ENCODE data around the gene TNNT3. TPM values are rescaled to one million over a fixed set of nuclear protein-coding genes. Genes with fewer than 3 reads are reported as not detected.

The TNNT3 gene
- total RNA-seq: 0.51 to 1.3 TPM in 2 of 3 replicates, not detected in the other
- long read RNA-seq: 0 reads

- Mint-ChIP-seq H3K4me3 (ENCODE audit: unreplicated experiment) (no peak within 1 kb of the TSS), H3K9me3 (ENCODE audit: low read depth) (no peaks in the 10 kb centered on the region), H3K27me3 (ENCODE audit: low read depth) (peaks cover under 1% of the 10 kb centered on the region), H3K4me1 (ENCODE audit: low read depth) (peaks cover 2% of the 10 kb centered on the region), H3K36me3 (ENCODE audit: low read depth) (peaks cover 2% of the 10 kb centered on the region), H3K27ac (ENCODE audit: unreplicated experiment) (no peak within 1 kb of the TSS)
- TF ChIP-seq CTCF (IDR thresholded peaks at IDR 0.05): peak; percentile 44
- peak; percentile 84 for DNase-seq (ENCODE audit: low spot score)
Observed at GRCh38 chr11:1919391-1920127, at the start of gene TNNT3. Gene TNNT3, plus strand, starts transcription at chr11:1919703. Its CDS starts 3,172 bp downstream, at chr11:1922875.

GRCh38 chr11:1870326-1870696, 49.2 kb upstream of the TNNT3 start:
- no peaks in the 10 kb centered on the region for H3K27me3 Mint-ChIP-seq (ENCODE audit: low read depth)
- no peak for DNase-seq (ENCODE audit: low spot score)
- H3K27ac Mint-ChIP-seq (ENCODE audit: unreplicated experiment): no peak overlapping the region
- H3K9me3 Mint-ChIP-seq (ENCODE audit: low read depth): no peaks in the 10 kb centered on the region
- no peak overlapping the region for H3K4me3 Mint-ChIP-seq (ENCODE audit: unreplicated experiment)
- H3K36me3 Mint-ChIP-seq (ENCODE audit: low read depth): no peaks in the 10 kb centered on the region
- TF ChIP-seq CTCF (IDR thresholded peaks at IDR 0.05): no peak
- peaks cover 42% of the 10 kb centered on the region for H3K4me1 Mint-ChIP-seq (ENCODE audit: low read depth)

- Mint-ChIP-seq H3K4me1 (ENCODE audit: low read depth) (peaks cover 41% of the 10 kb centered on the region), H3K9me3 (ENCODE audit: low read depth) (no peaks in the 10 kb centered on the region), H3K4me3 (ENCODE audit: unreplicated experiment) (no peak overlapping the region), H3K27me3 (ENCODE audit: low read depth) (no peaks in the 10 kb centered on the region), H3K36me3 (ENCODE audit: low read depth) (no peaks in the 10 kb centered on the region), H3K27ac (ENCODE audit: unreplicated experiment) (no peak overlapping the region)
- TF ChIP-seq CTCF (IDR thresholded peaks at IDR 0.05): no peak
- DNase-seq (ENCODE audit: low spot score): no peak
Observed at GRCh38 chr11:1870721-1871466, 48.6 kb upstream of the TNNT3 start.

- TF ChIP-seq CTCF (IDR thresholded peaks at IDR 0.05): no peak
- no peaks in the 10 kb centered on the region for H3K27me3 Mint-ChIP-seq (ENCODE audit: low read depth)
- H3K27ac Mint-ChIP-seq (ENCODE audit: unreplicated experiment): no peak overlapping the region
- H3K4me1 Mint-ChIP-seq (ENCODE audit: low read depth): peaks cover 48% of the 10 kb centered on the region
- H3K9me3 Mint-ChIP-seq (ENCODE audit: low read depth): no peaks in the 10 kb centered on the region
- no peak overlapping the region for H3K4me3 Mint-ChIP-seq (ENCODE audit: unreplicated experiment)
- H3K36me3 Mint-ChIP-seq (ENCODE audit: low read depth): no peaks in the 10 kb centered on the region
- no peak for DNase-seq (ENCODE audit: low spot score)
Observed at GRCh38 chr11:1871531-1871930, 48.0 kb upstream of the TNNT3 start.

- Mint-ChIP-seq H3K36me3 (ENCODE audit: low read depth) (no peaks in the 10 kb centered on the region), H3K27me3 (ENCODE audit: low read depth) (no peaks in the 10 kb centered on the region), H3K27ac (ENCODE audit: unreplicated experiment) (no peak overlapping the region), H3K4me3 (ENCODE audit: unreplicated experiment) (no peak overlapping the region), H3K4me1 (ENCODE audit: low read depth) (peaks cover 55% of the 10 kb centered on the region), H3K9me3 (ENCODE audit: low read depth) (no peaks in the 10 kb centered on the region)
- no peak for DNase-seq (ENCODE audit: low spot score)
- TF ChIP-seq CTCF (IDR thresholded peaks at IDR 0.05): no peak
Observed at GRCh38 chr11:1872267-1872985, 47.1 kb upstream of the TNNT3 start.
